ENCODE measurements around the gene RMRP.
"Not testable (repeated sequence)": the region's sequence is repeated elsewhere in the genome, so short reads cannot be mapped to it uniquely, and the experiment has no call there.

DNA sequence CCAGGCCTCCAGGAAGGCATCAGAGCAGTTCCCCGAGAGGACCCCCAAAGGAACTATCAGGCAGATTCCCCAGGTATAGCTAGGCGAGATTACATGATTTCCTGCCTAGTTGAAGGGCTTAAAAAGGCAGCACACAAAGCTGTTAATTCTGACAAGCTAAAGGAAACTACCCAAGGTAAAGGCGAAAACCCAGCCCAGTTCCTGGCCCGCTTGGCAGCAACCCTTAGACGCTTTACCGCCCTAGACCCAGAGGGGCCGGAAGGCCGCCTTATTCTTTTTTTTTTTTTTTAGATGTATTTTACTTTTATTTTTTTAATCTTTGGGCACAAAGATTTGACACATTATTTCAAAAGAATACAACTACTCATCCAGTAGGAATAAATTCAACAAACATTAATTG is 19.1 kb downstream of the RMRP start:
- TF ChIP-seq ZFP30 (CRISPR knock-in tag; IDR thresholded peaks at IDR 0.05); ZNF8 (CRISPR knock-in tag; IDR thresholded peaks at IDR 0.05); ZFP3 (CRISPR knock-in tag; IDR thresholded peaks at IDR 0.05); TOX (CRISPR knock-in tag; IDR thresholded peaks at IDR 0.05; ENCODE audit: borderline replicate concordance); POU6F1 (CRISPR knock-in tag; IDR thresholded peaks at IDR 0.05; ENCODE audit: borderline replicate concordance, low read depth); RARB (CRISPR knock-in tag; IDR thresholded peaks at IDR 0.05); CSDC2 (CRISPR knock-in tag; IDR thresholded peaks at IDR 0.05); CREB5 (CRISPR knock-in tag; IDR thresholded peaks at IDR 0.05; ENCODE audit: low read depth): not testable (repeated sequence)
